GM23338 (cell line): ENCODE measurements around the gene DAGLB. TPM values are rescaled to one million over a fixed set of nuclear protein-coding genes. Genes with fewer than 3 reads are reported as not detected.

Experiments used
- ATAC-seq: fragments of 200-7000 bp; cut with Tn5 transposase; 3 replicates; pipeline ENCODE4 v1.9.1; 2020
- DNase-seq: peaks from one replicate; pipeline ENCODE4 v3.0.0-alpha.2; 2015; ENCODE audit warnings: low spot score
- H2AFZ ChIP-seq: fragments of 200-600 bp; sonication (generic); 2 replicates; pipeline ENCODE4 v1.8.0; 2016; ENCODE audit warnings: antibody characterized with exemption, mild to moderate bottlenecking, moderate library complexity
- H3F3A ChIP-seq: fragments of 200-600 bp; sonication (generic); replicated peaks from 2 replicates; pipeline ENCODE4 v1.8.0; 2017; ENCODE audit warnings: antibody characterized with exemption, mixed run types, low read depth
- H3K27ac ChIP-seq: fragments of 200-600 bp; sonication (generic); 2 replicates; pipeline ENCODE4 v1.6.1; 2016; ENCODE audit warnings: low read depth
- H3K27me3 ChIP-seq: fragments of 200-600 bp; sonication (generic); 2 replicates; pipeline ENCODE4 v1.8.0; 2016; ENCODE audit warnings: mild to moderate bottlenecking, mixed run types, moderate library complexity; ENCODE audit not compliant: insufficient read depth
- H3K36me3 ChIP-seq: fragments of 200-600 bp; sonication (generic); 2 replicates; pipeline ENCODE4 v1.8.0; 2016; ENCODE audit warnings: mild to moderate bottlenecking; ENCODE audit not compliant: insufficient read depth
- H3K4me1 ChIP-seq: fragments of 200-600 bp; sonication (generic); 2 replicates; pipeline ENCODE4 v1.8.0; 2016; ENCODE audit warnings: mild to moderate bottlenecking, moderate library complexity; ENCODE audit not compliant: insufficient read depth
- H3K4me2 ChIP-seq: fragments of 200-600 bp; sonication (generic); 2 replicates; pipeline ENCODE4 v1.7.1; 2017; ENCODE audit warnings: mixed run types
- H3K4me3 ChIP-seq: fragments of 200-600 bp; sonication (generic); 2 replicates; pipeline ENCODE4 v1.6.1; 2016; ENCODE audit warnings: mixed run types
- H3K79me2 ChIP-seq: fragments of 200-600 bp; sonication (generic); replicated peaks from 2 replicates; pipeline ENCODE4 v1.8.0; 2017; ENCODE audit warnings: mild to moderate bottlenecking; ENCODE audit not compliant: insufficient read depth
- H3K9me2 ChIP-seq: fragments of 200-600 bp; sonication (generic); 2 replicates; pipeline ENCODE4 v1.8.0; 2017; ENCODE audit not compliant: insufficient read depth
- H4K20me1 ChIP-seq: fragments of 200-600 bp; sonication (generic); replicated peaks from 2 replicates; pipeline ENCODE4 v1.8.0; 2017; ENCODE audit warnings: mild to moderate bottlenecking; ENCODE audit not compliant: insufficient read depth
- H3K27ac Mint-ChIP-seq: 2 replicates; pipeline ENCODE4 v1.8.0; 2020; ENCODE audit warnings: inconsistent platforms, mild to moderate bottlenecking, moderate library complexity, mixed read lengths
- H3K27me3 Mint-ChIP-seq: 3 replicates; pipeline ENCODE4 v1.8.0; 2022; ENCODE audit warnings: low read depth, mild to moderate bottlenecking, moderate library complexity, mixed read lengths, inconsistent platforms; ENCODE audit not compliant: insufficient read depth, poor library complexity
- H3K36me3 Mint-ChIP-seq: 3 replicates; pipeline ENCODE4 v1.8.0; 2021; ENCODE audit warnings: low read depth, mild to moderate bottlenecking, inconsistent platforms, moderate library complexity, mixed read lengths
- H3K4me1 Mint-ChIP-seq: 3 replicates; pipeline ENCODE4 v1.8.0; 2020; ENCODE audit warnings: mild to moderate bottlenecking, inconsistent platforms, mixed read lengths
- H3K4me3 Mint-ChIP-seq: 3 replicates; pipeline ENCODE4 v1.8.0; 2021; ENCODE audit warnings: moderate library complexity, mild to moderate bottlenecking, inconsistent platforms, mixed read lengths
- H3K9me3 Mint-ChIP-seq: 3 replicates; pipeline ENCODE4 v1.8.0; 2020; ENCODE audit warnings: moderate library complexity, mild to moderate bottlenecking, inconsistent platforms, mixed read lengths
- EZH2 ChIP-seq: fragments of 200-600 bp; sonication (generic); IDR thresholded peaks from one replicate; pipeline ENCODE4 v1.8.0; 2017; ENCODE audit warnings: antibody characterized with exemption, mild to moderate bottlenecking, low read depth; ENCODE audit not compliant: unreplicated experiment
- JUNB ChIP-seq: IDR thresholded peaks from one replicate; pipeline ENCODE4 v1.6.1; 2016; ENCODE audit warnings: antibody characterized with exemption; ENCODE audit not compliant: unreplicated experiment
- NANOG ChIP-seq: IDR thresholded peaks from 2 replicates; pipeline ENCODE4 v1.6.1; 2016; ENCODE audit warnings: antibody characterized with exemption, borderline replicate concordance
- POLR2AphosphoS5 ChIP-seq: IDR thresholded peaks from 2 replicates; pipeline ENCODE4 v1.6.1; 2016; ENCODE audit warnings: antibody characterized with exemption, low read depth
- STAT1 ChIP-seq: IDR thresholded peaks from one replicate; pipeline ENCODE4 v1.6.1; 2016; ENCODE audit warnings: antibody characterized with exemption; ENCODE audit not compliant: unreplicated experiment
- ZNF114 ChIP-seq: fragments of 250-450 bp; sonication (Bioruptor Pico); IDR thresholded peaks from 2 replicates; pipeline ENCODE4 v1.5.0; 2020; ENCODE audit warnings: mild to moderate bottlenecking, moderate library complexity
- ZNF331 ChIP-seq: fragments of 250-450 bp; sonication (Bioruptor Pico); IDR thresholded peaks from 2 replicates; pipeline ENCODE4 v1.5.0; 2020; ENCODE audit warnings: low read depth, mild to moderate bottlenecking, moderate library complexity
- polyA plus RNA-seq: library from polyadenylated mRNA; unstranded; fragments of >200 nt; fragmentation: Nextera tagmentation; extraction: Ambion mirVana; gene quantifications from 2 replicates; pipeline ENCODE4 v1.2.1, GENCODE V29; 2016
- total RNA-seq: library from RNA; depleted of rRNA; stranded (reverse); fragments of >200 nt; shearing (Covaris generic); gene quantifications from 2 replicates; pipeline ENCODE4 v1.2.3, GENCODE V29; 2014
- TF ChIP-seq, protein P1 (sequence below): fragments of 250-450 bp; sonication (Bioruptor Pico); IDR thresholded peaks from 2 replicates; pipeline ENCODE4 v1.5.0; 2020; ENCODE audit warnings: mild to moderate bottlenecking, moderate library complexity
- TF ChIP-seq, protein P2 (sequence below): IDR thresholded peaks from 2 replicates; pipeline ENCODE4 v1.6.1; 2016; ENCODE audit warnings: antibody characterized with exemption
- TF ChIP-seq, protein P3 (sequence below), 2 experiments: fragments of 200-600 bp in 1 of 2; sonication (generic) in 1 of 2; conservative IDR thresholded peaks; 2 replicates each; pipeline versions ENCODE4 v1.5.1 to v1.6.1; 2016 to 2017; ENCODE audit warnings: antibody characterized with exemption in 2 of 2, low read depth in 2 of 2, mild to moderate bottlenecking in 2 of 2, moderate library complexity in 1 of 2

Gene DAGLB
- total and polyA plus RNA-seq, 2 experiments from 2014 or later, result 13.8 to 26.0 TPM

DNA sequence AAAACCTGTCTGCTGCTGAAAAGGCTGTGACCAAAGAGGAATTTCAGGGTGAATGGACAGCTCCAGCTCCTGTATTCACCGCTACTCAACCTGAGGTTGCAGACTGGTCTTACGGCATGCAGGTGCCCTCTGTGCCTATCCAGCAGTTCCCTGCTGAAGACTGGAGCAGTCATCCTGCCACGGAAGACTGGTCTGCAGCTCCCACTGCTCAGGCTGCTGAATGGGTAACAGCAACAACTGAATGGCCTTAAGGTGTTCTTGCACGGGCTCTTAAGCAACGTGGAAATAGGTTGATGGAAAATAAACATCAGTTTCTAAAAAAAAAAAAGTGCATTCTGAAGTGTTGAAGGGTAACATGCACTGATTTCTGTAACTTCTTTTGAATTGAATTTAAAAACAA, 82.3 kb downstream of the DAGLB start (continued):
- TF ChIP-seq, protein P1, sequence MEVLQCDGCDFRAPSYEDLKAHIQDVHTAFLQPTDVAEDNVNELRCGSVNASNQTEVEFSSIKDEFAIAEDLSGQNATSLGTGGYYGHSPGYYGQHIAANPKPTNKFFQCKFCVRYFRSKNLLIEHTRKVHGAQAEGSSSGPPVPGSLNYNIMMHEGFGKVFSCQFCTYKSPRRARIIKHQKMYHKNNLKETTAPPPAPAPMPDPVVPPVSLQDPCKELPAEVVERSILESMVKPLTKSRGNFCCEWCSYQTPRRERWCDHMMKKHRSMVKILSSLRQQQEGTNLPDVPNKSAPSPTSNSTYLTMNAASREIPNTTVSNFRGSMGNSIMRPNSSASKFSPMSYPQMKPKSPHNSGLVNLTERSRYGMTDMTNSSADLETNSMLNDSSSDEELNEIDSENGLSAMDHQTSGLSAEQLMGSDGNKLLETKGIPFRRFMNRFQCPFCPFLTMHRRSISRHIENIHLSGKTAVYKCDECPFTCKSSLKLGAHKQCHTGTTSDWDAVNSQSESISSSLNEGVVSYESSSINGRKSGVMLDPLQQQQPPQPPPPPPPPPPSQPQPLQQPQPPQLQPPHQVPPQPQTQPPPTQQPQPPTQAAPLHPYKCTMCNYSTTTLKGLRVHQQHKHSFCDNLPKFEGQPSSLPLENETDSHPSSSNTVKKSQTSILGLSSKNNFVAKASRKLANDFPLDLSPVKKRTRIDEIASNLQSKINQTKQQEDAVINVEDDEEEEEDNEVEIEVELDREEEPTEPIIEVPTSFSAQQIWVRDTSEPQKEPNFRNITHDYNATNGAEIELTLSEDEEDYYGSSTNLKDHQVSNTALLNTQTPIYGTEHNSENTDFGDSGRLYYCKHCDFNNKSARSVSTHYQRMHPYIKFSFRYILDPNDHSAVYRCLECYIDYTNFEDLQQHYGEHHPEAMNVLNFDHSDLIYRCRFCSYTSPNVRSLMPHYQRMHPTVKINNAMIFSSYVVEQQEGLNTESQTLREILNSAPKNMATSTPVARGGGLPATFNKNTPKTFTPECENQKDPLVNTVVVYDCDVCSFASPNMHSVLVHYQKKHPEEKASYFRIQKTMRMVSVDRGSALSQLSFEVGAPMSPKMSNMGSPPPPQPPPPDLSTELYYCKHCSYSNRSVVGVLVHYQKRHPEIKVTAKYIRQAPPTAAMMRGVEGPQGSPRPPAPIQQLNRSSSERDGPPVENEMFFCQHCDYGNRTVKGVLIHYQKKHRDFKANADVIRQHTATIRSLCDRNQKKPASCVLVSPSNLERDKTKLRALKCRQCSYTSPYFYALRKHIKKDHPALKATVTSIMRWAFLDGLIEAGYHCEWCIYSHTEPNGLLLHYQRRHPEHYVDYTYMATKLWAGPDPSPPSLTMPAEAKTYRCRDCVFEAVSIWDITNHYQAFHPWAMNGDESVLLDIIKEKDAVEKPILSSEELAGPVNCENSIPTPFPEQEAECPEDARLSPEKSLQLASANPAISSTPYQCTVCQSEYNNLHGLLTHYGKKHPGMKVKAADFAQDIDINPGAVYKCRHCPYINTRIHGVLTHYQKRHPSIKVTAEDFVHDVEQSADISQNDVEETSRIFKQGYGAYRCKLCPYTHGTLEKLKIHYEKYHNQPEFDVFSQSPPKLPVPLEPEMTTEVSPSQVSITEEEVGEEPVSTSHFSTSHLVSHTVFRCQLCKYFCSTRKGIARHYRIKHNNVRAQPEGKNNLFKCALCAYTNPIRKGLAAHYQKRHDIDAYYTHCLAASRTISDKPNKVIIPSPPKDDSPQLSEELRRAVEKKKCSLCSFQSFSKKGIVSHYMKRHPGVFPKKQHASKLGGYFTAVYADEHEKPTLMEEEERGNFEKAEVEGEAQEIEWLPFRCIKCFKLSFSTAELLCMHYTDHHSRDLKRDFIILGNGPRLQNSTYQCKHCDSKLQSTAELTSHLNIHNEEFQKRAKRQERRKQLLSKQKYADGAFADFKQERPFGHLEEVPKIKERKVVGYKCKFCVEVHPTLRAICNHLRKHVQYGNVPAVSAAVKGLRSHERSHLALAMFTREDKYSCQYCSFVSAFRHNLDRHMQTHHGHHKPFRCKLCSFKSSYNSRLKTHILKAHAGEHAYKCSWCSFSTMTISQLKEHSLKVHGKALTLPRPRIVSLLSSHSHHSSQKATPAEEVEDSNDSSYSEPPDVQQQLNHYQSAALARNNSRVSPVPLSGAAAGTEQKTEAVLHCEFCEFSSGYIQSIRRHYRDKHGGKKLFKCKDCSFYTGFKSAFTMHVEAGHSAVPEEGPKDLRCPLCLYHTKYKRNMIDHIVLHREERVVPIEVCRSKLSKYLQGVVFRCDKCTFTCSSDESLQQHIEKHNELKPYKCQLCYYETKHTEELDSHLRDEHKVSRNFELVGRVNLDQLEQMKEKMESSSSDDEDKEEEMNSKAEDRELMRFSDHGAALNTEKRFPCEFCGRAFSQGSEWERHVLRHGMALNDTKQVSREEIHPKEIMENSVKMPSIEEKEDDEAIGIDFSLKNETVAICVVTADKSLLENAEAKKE, result no peak
- TF ChIP-seq ZNF114 (no peak), STAT1 (no peak)

DNA sequence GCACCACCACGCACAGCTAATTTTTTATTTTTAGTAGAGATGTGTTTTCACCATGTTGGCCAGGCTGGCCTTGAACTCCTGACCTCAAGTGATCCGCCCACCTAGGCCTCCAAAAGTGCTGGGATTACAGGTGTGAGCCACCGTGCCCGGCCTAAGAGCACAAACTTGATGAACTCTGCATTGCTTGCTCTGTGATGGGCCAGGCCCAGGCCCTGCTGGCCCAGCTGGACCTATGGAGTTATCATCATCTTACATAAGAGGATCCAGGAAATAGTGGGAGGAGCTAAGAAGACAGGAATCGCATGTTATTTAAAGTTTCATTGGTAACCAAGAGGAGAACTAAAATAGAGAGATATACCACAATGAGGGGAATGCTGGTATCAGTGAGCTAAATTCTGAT, 86.9 kb downstream of the DAGLB start:
- no peak overlapping the region for H3K27ac ChIP-seq
- H3K79me2 ChIP-seq, result no peaks in the 10 kb centered on the region
- no peak overlapping the region for H3K27ac Mint-ChIP-seq
- no peak overlapping the region for H2AFZ ChIP-seq
- H3F3A ChIP-seq, result no peaks in the 10 kb centered on the region
- no peak overlapping the region for H3K4me2 ChIP-seq
- H3K4me3 Mint-ChIP-seq, result no peak overlapping the region
- no peaks in the 10 kb centered on the region; the same call in 1 of the 2 replicates for H4K20me1 ChIP-seq
- no peaks in the 10 kb centered on the region for H3K36me3 ChIP-seq
- no peaks in the 10 kb centered on the region for H3K9me3 Mint-ChIP-seq
- no peaks in the 10 kb centered on the region for H3K4me1 ChIP-seq
- H3K36me3 Mint-ChIP-seq, result no peaks in the 10 kb centered on the region
- no peaks in the 10 kb centered on the region for H3K4me1 Mint-ChIP-seq
- H3K9me2 ChIP-seq, result no peaks in the 10 kb centered on the region
- DNase-seq (no peak), ATAC-seq (no peak)
- H3K27me3 ChIP-seq, result no peaks in the 10 kb centered on the region
- peaks cover 2% of the 10 kb centered on the region for H3K27me3 Mint-ChIP-seq
- no peak overlapping the region for H3K4me3 ChIP-seq
- TF ChIP-seq EZH2 (no peak), NANOG (no peak), STAT1 (no peak), POLR2AphosphoS5 (no peak), ZNF331 (CRISPR knock-in tag) (no peak), JUNB (no peak)
- TF ChIP-seq, protein P2, sequence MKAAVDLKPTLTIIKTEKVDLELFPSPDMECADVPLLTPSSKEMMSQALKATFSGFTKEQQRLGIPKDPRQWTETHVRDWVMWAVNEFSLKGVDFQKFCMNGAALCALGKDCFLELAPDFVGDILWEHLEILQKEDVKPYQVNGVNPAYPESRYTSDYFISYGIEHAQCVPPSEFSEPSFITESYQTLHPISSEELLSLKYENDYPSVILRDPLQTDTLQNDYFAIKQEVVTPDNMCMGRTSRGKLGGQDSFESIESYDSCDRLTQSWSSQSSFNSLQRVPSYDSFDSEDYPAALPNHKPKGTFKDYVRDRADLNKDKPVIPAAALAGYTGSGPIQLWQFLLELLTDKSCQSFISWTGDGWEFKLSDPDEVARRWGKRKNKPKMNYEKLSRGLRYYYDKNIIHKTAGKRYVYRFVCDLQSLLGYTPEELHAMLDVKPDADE, result no peak
- TF ChIP-seq, protein P3, sequence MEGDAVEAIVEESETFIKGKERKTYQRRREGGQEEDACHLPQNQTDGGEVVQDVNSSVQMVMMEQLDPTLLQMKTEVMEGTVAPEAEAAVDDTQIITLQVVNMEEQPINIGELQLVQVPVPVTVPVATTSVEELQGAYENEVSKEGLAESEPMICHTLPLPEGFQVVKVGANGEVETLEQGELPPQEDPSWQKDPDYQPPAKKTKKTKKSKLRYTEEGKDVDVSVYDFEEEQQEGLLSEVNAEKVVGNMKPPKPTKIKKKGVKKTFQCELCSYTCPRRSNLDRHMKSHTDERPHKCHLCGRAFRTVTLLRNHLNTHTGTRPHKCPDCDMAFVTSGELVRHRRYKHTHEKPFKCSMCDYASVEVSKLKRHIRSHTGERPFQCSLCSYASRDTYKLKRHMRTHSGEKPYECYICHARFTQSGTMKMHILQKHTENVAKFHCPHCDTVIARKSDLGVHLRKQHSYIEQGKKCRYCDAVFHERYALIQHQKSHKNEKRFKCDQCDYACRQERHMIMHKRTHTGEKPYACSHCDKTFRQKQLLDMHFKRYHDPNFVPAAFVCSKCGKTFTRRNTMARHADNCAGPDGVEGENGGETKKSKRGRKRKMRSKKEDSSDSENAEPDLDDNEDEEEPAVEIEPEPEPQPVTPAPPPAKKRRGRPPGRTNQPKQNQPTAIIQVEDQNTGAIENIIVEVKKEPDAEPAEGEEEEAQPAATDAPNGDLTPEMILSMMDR (conservative IDR thresholded peaks at IDR 0.05; ENCODE audit: low read depth in 2 of 2), result no peak
